Thymus (tissue), 11 donors: ENCODE results near the gene CAPNS2. TPM values are rescaled to one million over a fixed set of nuclear protein-coding genes. Genes with fewer than 3 reads are reported as not detected.

Experiments used
- DNase-seq, 9 donors: peaks; one replicate each; pipeline ENCODE4 v3.0.0-alpha.2; 2013; ENCODE audit warnings: low spot score in 9 of 9, low read depth in 6 of 9, missing footprints in 1 of 9
- H3K27ac ChIP-seq, 2 donors: one replicate each; pipeline ENCODE4 v1.5.1; 2013; ENCODE audit warnings: control low read depth in 1 of 2, low read depth in 1 of 2, low read length in 1 of 2, mild to moderate bottlenecking in 1 of 2, moderate library complexity in 1 of 2
- H3K27me3 ChIP-seq, 2 donors: one replicate each; pipeline ENCODE4 v1.5.1; 2013; ENCODE audit warnings: low read length in 1 of 2; ENCODE audit not compliant: control insufficient read depth in 2 of 2, insufficient read depth in 1 of 2
- H3K36me3 ChIP-seq, 2 donors: one replicate each; pipeline ENCODE4 v1.5.1; 2013; ENCODE audit warnings: low read length in 1 of 2, mild to moderate bottlenecking in 1 of 2, moderate library complexity in 1 of 2; ENCODE audit not compliant: control insufficient read depth in 2 of 2, insufficient read depth in 2 of 2
- H3K4me1 ChIP-seq, 2 donors: one replicate each; pipeline ENCODE4 v1.5.1; 2013; ENCODE audit warnings: low read length in 2 of 2; ENCODE audit not compliant: control insufficient read depth in 2 of 2, insufficient read depth in 2 of 2
- H3K4me3 ChIP-seq, 2 donors: one replicate each; pipeline ENCODE4 v1.5.1; 2013; ENCODE audit warnings: low read length in 2 of 2, control low read depth in 1 of 2, mild to moderate bottlenecking in 1 of 2
- H3K9me3 ChIP-seq, 2 donors: one replicate each; pipeline ENCODE4 v1.5.1; 2013; ENCODE audit warnings: low read length in 1 of 2, mild to moderate bottlenecking in 1 of 2; ENCODE audit not compliant: control insufficient read depth in 2 of 2, insufficient read depth in 1 of 2
- WGBS: extraction: QIAGEN DNeasy Blood & Tissue Kit; methylation state at CpG from one replicate; pipeline ENCODE4 v1.1.7; 2013; 5-methylcytosine and 5-hydroxymethylcytosine counted together
- polyA plus RNA-seq: library from polyadenylated mRNA; stranded (reverse); fragments of 200-250 nt; gene quantifications from one replicate; pipeline ENCODE4 v1.2.3, GENCODE V29; 2013
- total RNA-seq: library from RNA; stranded (reverse); fragments of 120-200 nt; gene quantifications from one replicate; pipeline ENCODE4 v1.2.4, GENCODE V29; 2013
- donor health status: healthy.

The CAPNS2 gene
- total and polyA plus RNA-seq, 2 donors = 0.19 to 1.7 TPM

GRCh38 chr16:55572439-55572838, 6.0 kb downstream of the CAPNS2 start:
- Histone ChIP-seq H3K4me1 (peaks cover 0 to 3% of the 10 kb centered on the region in 2 donors), H3K9me3 (no peaks in the 10 kb centered on the region), H3K4me3 (no peak overlapping the region), H3K27ac (no peak overlapping the region), H3K36me3 (no peaks in the 10 kb centered on the region), H3K27me3 (no peaks in the 10 kb centered on the region)
- 93% methylated on average over 4 of the region's 4 CpGs for WGBS
- no peak for DNase-seq

- 44% methylated on average over 2 of the region's 2 CpGs for WGBS
- Histone ChIP-seq H3K27me3 (no peaks in the 10 kb centered on the region), H3K4me1 (no peaks in the 10 kb centered on the region)
These were observed 8.3 kb downstream of the CAPNS2 start for GRCh38 chr16:55574811-55575210.

GRCh38 chr16:55575496-55575895, 9.0 kb downstream of the CAPNS2 start:
- Histone ChIP-seq H3K4me1 (no peaks in the 10 kb centered on the region), H3K27me3 (no peaks in the 10 kb centered on the region), H3K27ac (no peak overlapping the region), H3K36me3 (no peaks in the 10 kb centered on the region), H3K4me3 (no peak overlapping the region), H3K9me3 (no peaks in the 10 kb centered on the region)
- WGBS = 85% methylated on average over 1 of the region's 1 CpG
- DNase-seq = no peak

More at GRCh38 chr16:55574811-55575210, 8.3 kb downstream of the CAPNS2 start:
- DNase-seq = no peak
- H3K4me3 ChIP-seq = no peak overlapping the region
- no peaks in the 10 kb centered on the region for H3K36me3 ChIP-seq
- H3K9me3 ChIP-seq = no peaks in the 10 kb centered on the region
- H3K27ac ChIP-seq = no peak overlapping the region

GRCh38 chr16:55576384-55576783, 9.9 kb downstream of the CAPNS2 start:
- Histone ChIP-seq H3K27ac (no peak overlapping the region), H3K36me3 (no peaks in the 10 kb centered on the region), H3K4me1 (no peaks in the 10 kb centered on the region), H3K9me3 (no peaks in the 10 kb centered on the region), H3K4me3 (no peak overlapping the region), H3K27me3 (no peaks in the 10 kb centered on the region)
- no peak for DNase-seq
- WGBS = 97% methylated on average over 2 of the region's 2 CpGs

GRCh38 chr16:55577887-55578286, 11.4 kb downstream of the CAPNS2 start:
- Histone ChIP-seq H3K27me3 (no peaks in the 10 kb centered on the region), H3K4me1 (no peaks in the 10 kb centered on the region), H3K9me3 (no peaks in the 10 kb centered on the region), H3K4me3 (no peak overlapping the region), H3K36me3 (no peaks in the 10 kb centered on the region), H3K27ac (no peak overlapping the region)
- 87% methylated on average over 3 of the region's 3 CpGs for WGBS
- no peak for DNase-seq

GRCh38 chr16:55585631-55586030, 19.1 kb downstream of the CAPNS2 start:
- no peak overlapping the region for H3K4me3 ChIP-seq
- WGBS = 95% methylated on average over 2 of the region's 2 CpGs
- no peaks in the 10 kb centered on the region for H3K36me3 ChIP-seq
- no peaks in the 10 kb centered on the region for H3K9me3 ChIP-seq
- no peak overlapping the region for H3K27ac ChIP-seq
- DNase-seq = no peak
- no peaks in the 10 kb centered on the region for H3K27me3 ChIP-seq
- no peaks in the 10 kb centered on the region for H3K4me1 ChIP-seq

- no peak overlapping the region for H3K27ac ChIP-seq
- peaks cover 0 to 2% of the 10 kb centered on the region in 2 donors for H3K27me3 ChIP-seq
- WGBS = 95% methylated on average over 6 of the region's 6 CpGs
- H3K36me3 ChIP-seq = no peaks in the 10 kb centered on the region
- H3K9me3 ChIP-seq = no peaks in the 10 kb centered on the region
- H3K4me1 ChIP-seq = no peaks in the 10 kb centered on the region
- no peak for DNase-seq
- no peak overlapping the region for H3K4me3 ChIP-seq
These were observed 22.3 kb downstream of the CAPNS2 start for GRCh38 chr16:55588799-55589198.

- no peak for DNase-seq
- H3K27me3 ChIP-seq = peaks cover 0 to 2% of the 10 kb centered on the region in 2 donors
- no peaks in the 10 kb centered on the region for H3K9me3 ChIP-seq
- no peak overlapping the region for H3K27ac ChIP-seq
- no peaks in the 10 kb centered on the region for H3K36me3 ChIP-seq
- no peaks in the 10 kb centered on the region for H3K4me1 ChIP-seq
- H3K4me3 ChIP-seq = no peak overlapping the region
These were observed 25.8 kb downstream of the CAPNS2 start for GRCh38 chr16:55592306-55592705.

GRCh38 chr16:55597928-55598327, 31.4 kb downstream of the CAPNS2 start:
- Histone ChIP-seq H3K36me3 (no peaks in the 10 kb centered on the region), H3K27ac (no peak overlapping the region), H3K27me3 (no peaks in the 10 kb centered on the region), H3K9me3 (no peaks in the 10 kb centered on the region), H3K4me3 (no peak overlapping the region), H3K4me1 (no peaks in the 10 kb centered on the region)
- WGBS = 60% methylated on average over 4 of the region's 4 CpGs
- DNase-seq = no peak

GRCh38 chr16:55605754-55606336, 39.4 kb downstream of the CAPNS2 start:
- Histone ChIP-seq H3K4me3 (no peak overlapping the region), H3K27ac (no peak overlapping the region), H3K27me3 (no peaks in the 10 kb centered on the region), H3K36me3 (no peaks in the 10 kb centered on the region), H3K9me3 (no peaks in the 10 kb centered on the region), H3K4me1 (no peaks in the 10 kb centered on the region)
- WGBS = 78% methylated on average over 4 of the region's 4 CpGs
- DNase-seq = no peak
